ENCODE results near the gene DNAI1.

DNAI1 gene

DNA sequence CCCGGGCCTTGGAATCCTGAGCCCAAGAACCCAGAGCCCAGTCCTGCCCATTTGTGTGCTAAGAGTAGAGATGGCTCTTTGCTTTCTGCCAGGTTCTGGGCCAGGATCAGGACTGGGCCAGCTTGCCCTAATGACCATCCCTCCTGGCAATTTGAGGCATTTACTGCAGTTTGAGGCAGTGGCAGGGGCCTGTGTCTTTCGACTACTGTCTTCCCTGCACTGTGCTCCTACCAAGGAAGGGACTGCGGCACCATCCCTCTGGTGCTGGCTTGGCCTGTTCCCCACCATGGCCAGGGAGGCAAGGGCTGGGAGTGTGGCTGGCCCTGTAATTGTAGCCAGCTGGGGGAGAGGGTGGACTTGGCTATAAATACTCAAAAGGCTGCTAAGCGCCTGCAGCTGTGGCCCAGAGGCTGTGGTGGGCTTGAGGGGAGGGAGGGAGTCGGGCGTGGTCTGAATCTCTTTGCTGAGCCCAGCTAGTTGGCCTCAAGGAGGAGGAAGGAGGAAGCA is 59.6 kb downstream of the DNAI1 start:
- H3K79me2 ChIP-seq (ENCODE audit: insufficient read depth, low read length): no peaks in the 10 kb centered on the region
- H3K27ac ChIP-seq (ENCODE audit: low read length): no peak overlapping the region
- H3K4me1 ChIP-seq (ENCODE audit: insufficient read depth, low read length): peaks cover 7% of the 10 kb centered on the region
- no peak for DNase-seq
- no peak overlapping the region for H2AFZ ChIP-seq (ENCODE audit: low read depth, low read length)
- H3K4me3 ChIP-seq (ENCODE audit: low read depth in 1 of 2, low read length in 2 of 2): no peak overlapping the region
- H3K36me3 ChIP-seq (ENCODE audit: insufficient read depth, low read length): no peaks in the 10 kb centered on the region
- H3K27me3 ChIP-seq (ENCODE audit: insufficient read depth, low read length, poor library complexity): peaks cover 26% of the 10 kb centered on the region
- H4K20me1 ChIP-seq (ENCODE audit: insufficient read depth, low read length): peaks cover 12% of the 10 kb centered on the region; the same call in 1 of the 2 replicates
- H3K9me3 ChIP-seq (ENCODE audit: insufficient read depth, low read length, severe bottlenecking): no peaks in the 10 kb centered on the region
- H3K9ac ChIP-seq (ENCODE audit: low read depth, low read length): no peak overlapping the region
- ATAC-seq (ENCODE audit: insufficient read depth, low read depth): no peak
- TF ChIP-seq, protein P1, sequence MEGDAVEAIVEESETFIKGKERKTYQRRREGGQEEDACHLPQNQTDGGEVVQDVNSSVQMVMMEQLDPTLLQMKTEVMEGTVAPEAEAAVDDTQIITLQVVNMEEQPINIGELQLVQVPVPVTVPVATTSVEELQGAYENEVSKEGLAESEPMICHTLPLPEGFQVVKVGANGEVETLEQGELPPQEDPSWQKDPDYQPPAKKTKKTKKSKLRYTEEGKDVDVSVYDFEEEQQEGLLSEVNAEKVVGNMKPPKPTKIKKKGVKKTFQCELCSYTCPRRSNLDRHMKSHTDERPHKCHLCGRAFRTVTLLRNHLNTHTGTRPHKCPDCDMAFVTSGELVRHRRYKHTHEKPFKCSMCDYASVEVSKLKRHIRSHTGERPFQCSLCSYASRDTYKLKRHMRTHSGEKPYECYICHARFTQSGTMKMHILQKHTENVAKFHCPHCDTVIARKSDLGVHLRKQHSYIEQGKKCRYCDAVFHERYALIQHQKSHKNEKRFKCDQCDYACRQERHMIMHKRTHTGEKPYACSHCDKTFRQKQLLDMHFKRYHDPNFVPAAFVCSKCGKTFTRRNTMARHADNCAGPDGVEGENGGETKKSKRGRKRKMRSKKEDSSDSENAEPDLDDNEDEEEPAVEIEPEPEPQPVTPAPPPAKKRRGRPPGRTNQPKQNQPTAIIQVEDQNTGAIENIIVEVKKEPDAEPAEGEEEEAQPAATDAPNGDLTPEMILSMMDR (IDR thresholded peaks at IDR 0.05; ENCODE audit: borderline replicate concordance, extremely low read depth, low read length, poor library complexity, severe bottlenecking): no peak
- no peak for TF ChIP-seq EZH2 (IDR thresholded peaks at IDR 0.05; ENCODE audit: borderline replicate concordance, low read depth, low read length, severe bottlenecking)
- no peak overlapping the region for H3K4me2 ChIP-seq (ENCODE audit: insufficient read depth, low read length)

DNA sequence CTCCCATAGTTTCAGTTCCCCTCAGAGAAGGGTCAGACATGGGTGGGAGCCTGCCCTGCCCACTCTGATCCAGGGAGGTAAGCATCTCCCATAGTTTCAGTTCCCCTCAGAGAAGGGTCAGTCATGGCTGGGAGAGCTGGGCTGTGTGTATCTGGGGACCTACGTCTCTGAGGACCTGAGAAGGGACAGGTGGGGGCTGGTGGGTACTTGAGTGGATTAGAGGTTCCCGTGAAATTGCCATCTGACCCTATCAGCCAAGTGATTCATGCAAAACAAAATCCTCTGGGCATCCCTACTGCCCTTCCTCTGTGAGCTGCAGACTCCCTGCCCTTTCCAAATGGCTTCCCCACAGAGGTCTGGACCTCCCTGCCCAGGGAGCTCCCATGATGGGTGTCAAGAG is 60.3 kb downstream of the DNAI1 start:
- H3K4me2 ChIP-seq (ENCODE audit: insufficient read depth, low read length): no peak overlapping the region
- H3K36me3 ChIP-seq (ENCODE audit: insufficient read depth, low read length): no peaks in the 10 kb centered on the region
- H3K27me3 ChIP-seq (ENCODE audit: insufficient read depth, low read length, poor library complexity): peaks cover 26% of the 10 kb centered on the region
- H3K79me2 ChIP-seq (ENCODE audit: insufficient read depth, low read length): no peaks in the 10 kb centered on the region
- ATAC-seq (ENCODE audit: insufficient read depth, low read depth) (no peak), DNase-seq (no peak)
- H3K4me1 ChIP-seq (ENCODE audit: insufficient read depth, low read length): peaks cover 15% of the 10 kb centered on the region
- H3K9me3 ChIP-seq (ENCODE audit: insufficient read depth, low read length, severe bottlenecking): no peaks in the 10 kb centered on the region
- no peak overlapping the region for H3K4me3 ChIP-seq (ENCODE audit: low read depth in 1 of 2, low read length in 2 of 2)
- H2AFZ ChIP-seq (ENCODE audit: low read depth, low read length): no peak overlapping the region
- no peak overlapping the region for H3K27ac ChIP-seq (ENCODE audit: low read length)
- peaks cover 12% of the 10 kb centered on the region; the same call in 1 of the 2 replicates for H4K20me1 ChIP-seq (ENCODE audit: insufficient read depth, low read length)
- no peak overlapping the region for H3K9ac ChIP-seq (ENCODE audit: low read depth, low read length)
- TF ChIP-seq, protein P1 (IDR thresholded peaks at IDR 0.05; ENCODE audit: borderline replicate concordance, extremely low read depth, low read length, poor library complexity, severe bottlenecking): no peak
- no peak for TF ChIP-seq EZH2 (IDR thresholded peaks at IDR 0.05; ENCODE audit: borderline replicate concordance, low read depth, low read length, severe bottlenecking)

DNA sequence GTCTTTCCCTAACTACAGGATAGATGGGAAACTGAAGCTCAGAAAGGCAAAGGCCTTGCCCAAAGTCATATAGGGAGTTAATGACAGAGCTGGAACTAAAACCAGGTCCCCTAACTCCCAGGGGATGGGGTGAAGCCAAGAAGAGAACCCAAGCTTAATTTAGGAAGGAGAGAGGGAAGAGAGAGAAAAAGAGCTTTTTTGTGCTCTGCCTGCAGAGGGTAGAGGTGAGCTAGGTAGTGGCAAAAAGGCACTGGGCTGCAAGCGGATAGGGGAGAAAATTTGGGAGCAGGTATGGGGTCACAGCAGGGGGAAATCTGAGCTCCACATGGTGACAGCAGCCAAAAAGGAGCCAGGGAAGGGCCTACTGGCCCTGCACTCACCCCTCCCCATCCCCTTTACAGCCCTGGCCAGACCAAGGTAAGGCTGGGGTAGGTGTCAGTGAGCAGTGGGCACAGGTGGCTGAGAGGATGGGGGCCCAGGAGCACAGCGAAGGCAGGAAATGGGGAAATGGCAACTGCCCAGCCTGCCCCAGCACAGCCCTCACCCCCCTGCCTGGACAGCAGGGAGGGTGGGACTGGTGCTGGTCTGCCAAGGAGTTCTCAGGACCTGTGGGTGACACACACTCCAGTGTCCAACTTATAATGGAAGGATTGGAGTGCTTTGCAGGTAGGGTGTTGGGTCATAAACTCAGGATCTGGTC is 60.9 kb downstream of the DNAI1 start:
- Histone ChIP-seq H3K79me2 (ENCODE audit: insufficient read depth, low read length) (no peaks in the 10 kb centered on the region), H2AFZ (ENCODE audit: low read depth, low read length) (no peak overlapping the region), H3K4me2 (ENCODE audit: insufficient read depth, low read length) (no peak overlapping the region), H3K27ac (ENCODE audit: low read length) (no peak overlapping the region), H3K4me3 (ENCODE audit: low read depth in 1 of 2, low read length in 2 of 2) (no peak overlapping the region), H3K9me3 (ENCODE audit: insufficient read depth, low read length, severe bottlenecking) (no peaks in the 10 kb centered on the region), H3K4me1 (ENCODE audit: insufficient read depth, low read length) (peaks cover 16% of the 10 kb centered on the region), H3K27me3 (ENCODE audit: insufficient read depth, low read length, poor library complexity) (peaks cover 26% of the 10 kb centered on the region), H3K36me3 (ENCODE audit: insufficient read depth, low read length) (no peaks in the 10 kb centered on the region), H3K9ac (ENCODE audit: low read depth, low read length) (no peak overlapping the region), H4K20me1 (ENCODE audit: insufficient read depth, low read length) (peaks cover 12% of the 10 kb centered on the region; the same call in 1 of the 2 replicates)
- no peak for DNase-seq
- TF ChIP-seq, protein P1 (IDR thresholded peaks at IDR 0.05; ENCODE audit: borderline replicate concordance, extremely low read depth, low read length, poor library complexity, severe bottlenecking): peak; percentile 24
- TF ChIP-seq EZH2 (IDR thresholded peaks at IDR 0.05; ENCODE audit: borderline replicate concordance, low read depth, low read length, severe bottlenecking): no peak
- ATAC-seq (ENCODE audit: insufficient read depth, low read depth): no peak

All from DND-41 (cell line).